ENCODE data around the gene RNF146. TPM values are rescaled to one million over a fixed set of nuclear protein-coding genes. Genes with fewer than 3 reads are reported as not detected.

RNF146 gene
- total and polyA plus RNA-seq, 2 of the 13 experiments (the other 11 are each of a cell fraction or from before 2014, with no cell fraction given) = 18.8 to 27.6 TPM

- TF ChIP-seq, protein P1, sequence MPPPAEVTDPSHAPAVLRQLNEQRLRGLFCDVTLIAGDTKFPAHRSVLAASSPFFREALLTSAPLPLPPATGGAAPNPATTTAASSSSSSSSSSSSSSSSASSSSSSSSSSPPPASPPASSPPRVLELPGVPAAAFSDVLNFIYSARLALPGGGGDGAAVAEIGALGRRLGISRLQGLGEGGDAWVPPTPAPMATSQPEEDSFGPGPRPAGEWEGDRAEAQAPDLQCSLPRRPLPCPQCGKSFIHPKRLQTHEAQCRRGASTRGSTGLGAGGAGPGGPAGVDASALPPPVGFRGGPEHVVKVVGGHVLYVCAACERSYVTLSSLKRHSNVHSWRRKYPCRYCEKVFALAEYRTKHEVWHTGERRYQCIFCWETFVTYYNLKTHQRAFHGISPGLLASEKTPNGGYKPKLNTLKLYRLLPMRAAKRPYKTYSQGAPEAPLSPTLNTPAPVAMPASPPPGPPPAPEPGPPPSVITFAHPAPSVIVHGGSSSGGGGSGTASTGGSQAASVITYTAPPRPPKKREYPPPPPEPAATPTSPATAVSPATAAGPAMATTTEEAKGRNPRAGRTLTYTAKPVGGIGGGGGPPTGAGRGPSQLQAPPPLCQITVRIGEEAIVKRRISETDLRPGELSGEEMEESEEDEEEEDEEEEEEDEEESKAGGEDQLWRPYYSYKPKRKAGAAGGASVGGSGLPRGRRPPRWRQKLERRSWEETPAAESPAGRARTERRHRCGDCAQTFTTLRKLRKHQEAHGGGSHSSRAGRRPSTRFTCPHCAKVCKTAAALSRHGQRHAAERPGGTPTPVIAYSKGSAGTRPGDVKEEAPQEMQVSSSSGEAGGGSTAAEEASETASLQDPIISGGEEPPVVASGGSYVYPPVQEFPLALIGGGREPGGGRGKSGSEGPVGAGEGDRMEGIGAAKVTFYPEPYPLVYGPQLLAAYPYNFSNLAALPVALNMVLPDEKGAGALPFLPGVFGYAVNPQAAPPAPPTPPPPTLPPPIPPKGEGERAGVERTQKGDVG (CRISPR knock-in tag; IDR thresholded peaks at IDR 0.05; ENCODE audit: borderline replicate concordance) = no peak
- TF ChIP-seq MTF2 (CRISPR knock-in tag; IDR thresholded peaks at IDR 0.05; ENCODE audit: borderline replicate concordance) = no peak
- TF ChIP-seq FOXA3 (CRISPR knock-in tag; IDR thresholded peaks at IDR 0.05) = peak; percentile 41
- peak; percentile 37; the same call in 1 of the 2 replicates for TF ChIP-seq IRF2 (CRISPR knock-in tag; IDR thresholded peaks at IDR 0.05)
- TF ChIP-seq GABPA (IDR thresholded peaks at IDR 0.05; ENCODE audit: low read depth, low read length) = no peak
- TF ChIP-seq GABPA (CRISPR knock-in tag; IDR thresholded peaks at IDR 0.05; ENCODE audit: low read depth) = no peak
- TF ChIP-seq JARID2 (CRISPR knock-in tag; IDR thresholded peaks at IDR 0.05; ENCODE audit: insufficient replicate concordance) = no peak
- no peak for TF ChIP-seq NFATC3 (CRISPR knock-in tag; IDR thresholded peaks at IDR 0.05)
- peak; percentile 54; the same call in 1 of the 2 replicates for TF ChIP-seq ZNF644 (CRISPR knock-in tag; IDR thresholded peaks at IDR 0.05; ENCODE audit: low read depth)
- TF ChIP-seq FOXK1 (CRISPR knock-in tag; IDR thresholded peaks at IDR 0.05; ENCODE audit: borderline replicate concordance, low read depth) = no peak
- no peak for TF ChIP-seq SMARCE1 (IDR thresholded peaks at IDR 0.05; ENCODE audit: borderline replicate concordance)
- no peak for TF ChIP-seq ZNF605 (CRISPR knock-in tag; IDR thresholded peaks at IDR 0.05)
- TF ChIP-seq NFIC (IDR thresholded peaks at IDR 0.05; ENCODE audit: low read length) = peak; percentile 68; the same call in 1 of the 2 replicates
- no peak for TF ChIP-seq SKI (IDR thresholded peaks at IDR 0.05; ENCODE audit: partially characterized antibody)
- no peak for TF ChIP-seq YEATS2 (CRISPR knock-in tag; IDR thresholded peaks at IDR 0.05; ENCODE audit: borderline replicate concordance)
- no peak for TF ChIP-seq ZNF556 (CRISPR knock-in tag; IDR thresholded peaks at IDR 0.05; ENCODE audit: borderline replicate concordance)
- no peak for TF ChIP-seq ZNF557 (CRISPR knock-in tag; IDR thresholded peaks at IDR 0.05)
- no peak for TF ChIP-seq MYC (CRISPR knock-in tag; IDR thresholded peaks at IDR 0.05; ENCODE audit: borderline replicate concordance)
- no peak for TF ChIP-seq CAMTA2 (CRISPR knock-in tag; IDR thresholded peaks at IDR 0.05; ENCODE audit: borderline replicate concordance)
- no peak for TF ChIP-seq SMARCC2 (IDR thresholded peaks at IDR 0.05)
- no peak for TF ChIP-seq MAFK (conservative IDR thresholded peaks at IDR 0.05 in 1 of 2, IDR thresholded peaks at IDR 0.05 in 1 of 2; ENCODE audit: low read length in 2 of 2)
- no peak for TF ChIP-seq ZNF337 (CRISPR knock-in tag; IDR thresholded peaks at IDR 0.05; ENCODE audit: borderline replicate concordance, low read depth)
- TF ChIP-seq GRHL1 (CRISPR knock-in tag; conservative IDR thresholded peaks at IDR 0.05) = no peak
- TF ChIP-seq, protein P2, sequence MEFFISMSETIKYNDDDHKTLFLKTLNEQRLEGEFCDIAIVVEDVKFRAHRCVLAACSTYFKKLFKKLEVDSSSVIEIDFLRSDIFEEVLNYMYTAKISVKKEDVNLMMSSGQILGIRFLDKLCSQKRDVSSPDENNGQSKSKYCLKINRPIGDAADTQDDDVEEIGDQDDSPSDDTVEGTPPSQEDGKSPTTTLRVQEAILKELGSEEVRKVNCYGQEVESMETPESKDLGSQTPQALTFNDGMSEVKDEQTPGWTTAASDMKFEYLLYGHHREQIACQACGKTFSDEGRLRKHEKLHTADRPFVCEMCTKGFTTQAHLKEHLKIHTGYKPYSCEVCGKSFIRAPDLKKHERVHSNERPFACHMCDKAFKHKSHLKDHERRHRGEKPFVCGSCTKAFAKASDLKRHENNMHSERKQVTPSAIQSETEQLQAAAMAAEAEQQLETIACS (CRISPR knock-in tag; IDR thresholded peaks at IDR 0.05) = no peak
- TF ChIP-seq TMF1 (CRISPR knock-in tag; IDR thresholded peaks at IDR 0.05; ENCODE audit: low read depth) = no peak
- no peak for TF ChIP-seq SMYD3 (CRISPR knock-in tag; IDR thresholded peaks at IDR 0.05)
- TF ChIP-seq ISL2 (CRISPR knock-in tag; IDR thresholded peaks at IDR 0.05) = peak; percentile 46; the same call in 1 of the 2 replicates
- no peak for TF ChIP-seq ZNF33B (CRISPR knock-in tag; IDR thresholded peaks at IDR 0.05)
Observed at GRCh38 chr6:127297502-127298070, 30.9 kb downstream of the RNF146 start (continued).
